NOMO-1 treated with dmso at 0.1 percent for 144 hours (cell line): ENCODE measurements around the gene FBLN5.
A peak's percentile ranks its signal among the peaks of the same experiment; 100 is the strongest.

ENCODE experiments used
- DNase-seq: peaks from one replicate; lab custom pipeline; 2025; ENCODE audit not compliant: unreplicated experiment; lab: John Stamatoyannopoulos, UW

FBLN5 gene

DNA sequence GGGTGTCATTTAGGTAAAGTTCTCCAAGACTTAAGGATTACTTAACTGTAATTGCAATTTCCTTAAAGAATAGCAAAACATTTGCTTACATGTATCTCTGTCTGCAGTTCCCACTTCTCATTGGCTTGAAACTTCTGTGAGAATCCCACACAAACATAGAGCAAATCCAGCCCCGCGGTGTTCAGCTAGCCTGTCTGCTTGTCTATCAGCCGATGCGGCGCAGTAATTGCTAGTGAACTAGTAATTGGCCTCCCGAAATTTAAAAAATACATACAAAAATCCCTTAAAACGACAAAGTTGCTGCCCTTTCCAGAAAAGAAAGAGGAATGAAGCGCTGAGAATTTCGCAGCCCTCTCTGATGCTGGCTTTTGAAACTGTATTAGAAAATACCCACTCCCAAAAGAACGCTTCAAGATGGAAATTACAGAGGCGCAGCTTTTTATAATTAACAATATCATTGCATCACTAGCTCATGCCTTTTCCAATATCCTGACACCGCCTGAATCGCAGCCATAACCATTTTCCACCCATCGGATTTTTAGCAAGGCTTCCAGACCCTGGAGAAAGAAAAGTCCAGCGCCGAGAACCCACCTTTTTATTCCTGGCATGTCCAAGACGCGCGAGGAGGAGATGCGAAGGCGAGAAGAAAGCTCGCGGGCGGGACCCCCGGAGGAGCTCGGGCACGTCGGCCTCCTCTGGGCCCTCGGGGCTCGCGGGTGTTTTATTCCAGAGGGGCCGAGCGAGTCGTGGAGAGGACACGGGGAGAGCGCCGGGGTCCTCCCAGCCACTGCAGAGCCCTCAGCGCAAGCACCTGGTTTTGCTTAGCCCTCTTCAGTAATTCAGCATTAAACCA, 646 bp downstream of the FBLN5 start:
- DNase-seq: no peak

DNA sequence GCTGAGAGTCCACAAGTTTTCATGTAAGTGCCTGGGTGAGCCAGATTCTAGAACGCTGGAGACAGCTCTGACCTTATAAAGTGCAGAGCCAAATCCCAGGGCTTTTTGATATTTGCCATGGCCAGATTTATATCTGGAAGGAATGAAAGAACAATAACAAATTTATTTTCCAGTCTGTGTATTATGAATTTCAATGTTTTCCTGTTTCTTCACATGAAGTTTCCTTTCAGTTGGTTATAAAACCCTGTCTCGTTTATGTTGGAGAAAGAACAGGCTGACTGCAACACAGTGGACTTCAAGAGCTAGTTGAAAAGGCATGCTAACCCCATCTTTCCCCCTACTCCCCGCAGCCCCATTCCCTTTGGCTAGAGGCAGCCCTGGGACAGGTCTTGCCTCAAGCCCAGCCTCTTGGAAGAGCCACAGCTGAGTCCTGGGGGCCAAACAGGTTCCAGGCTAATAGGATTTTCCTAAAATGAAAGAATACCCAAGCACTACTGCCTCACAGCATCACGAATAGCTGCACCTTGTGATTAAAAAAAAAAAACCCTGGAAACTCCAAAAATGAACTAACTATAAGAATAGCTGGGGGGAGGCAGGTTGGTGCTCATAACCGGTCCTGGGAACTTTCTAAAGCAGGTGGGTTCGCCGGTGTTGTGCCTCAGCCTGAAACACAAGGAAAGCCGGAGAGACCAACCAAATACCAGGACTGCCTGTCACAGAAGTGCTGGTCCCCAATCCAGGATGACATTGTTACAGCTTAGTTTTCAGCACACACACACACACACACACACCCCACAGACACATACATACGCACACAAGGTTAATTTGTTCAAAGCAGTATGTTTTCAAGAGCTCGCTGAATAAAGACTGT, 1.5 kb downstream of the FBLN5 start:
- no peak for DNase-seq

DNA sequence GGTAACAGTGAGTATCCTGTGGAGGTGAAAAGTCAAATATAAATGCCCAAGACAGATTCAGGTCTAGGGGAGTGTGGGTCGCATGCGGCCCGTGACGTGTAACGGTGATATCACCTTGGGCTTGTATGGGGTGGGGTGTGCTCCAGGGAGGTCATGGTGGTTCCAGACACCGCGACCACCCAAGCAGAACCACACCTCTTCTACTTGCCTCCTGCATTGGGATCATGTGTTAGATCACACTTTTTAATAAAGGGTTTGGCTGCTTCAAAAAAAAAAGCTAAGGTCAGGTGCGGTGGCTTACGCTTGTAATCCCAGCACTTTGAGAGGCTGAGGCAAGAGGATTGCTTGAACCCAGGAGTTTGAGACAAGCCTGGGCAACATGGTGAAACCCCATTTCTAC, 4.5 kb downstream of the FBLN5 start:
- DNase-seq: no peak

DNA sequence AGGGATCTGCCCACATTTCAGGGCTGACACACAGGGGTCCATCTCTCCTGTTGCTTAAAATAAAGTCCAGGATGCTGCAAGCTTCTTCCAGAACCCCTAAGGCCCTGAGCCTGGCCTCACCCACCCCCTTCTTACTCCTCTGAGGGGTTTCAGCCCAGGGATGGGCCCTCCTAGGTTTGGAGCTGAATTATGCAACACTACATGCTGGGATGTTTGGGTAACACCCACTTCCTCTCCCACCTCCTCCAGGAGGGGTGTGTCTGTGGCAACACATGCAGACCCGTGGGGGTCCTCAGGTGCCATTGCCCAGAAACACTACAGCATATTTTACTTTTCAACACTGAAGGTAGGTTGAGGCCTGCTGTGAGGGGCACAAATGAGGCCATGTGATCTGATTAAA, 5.4 kb downstream of the FBLN5 start:
- no peak for DNase-seq

DNA sequence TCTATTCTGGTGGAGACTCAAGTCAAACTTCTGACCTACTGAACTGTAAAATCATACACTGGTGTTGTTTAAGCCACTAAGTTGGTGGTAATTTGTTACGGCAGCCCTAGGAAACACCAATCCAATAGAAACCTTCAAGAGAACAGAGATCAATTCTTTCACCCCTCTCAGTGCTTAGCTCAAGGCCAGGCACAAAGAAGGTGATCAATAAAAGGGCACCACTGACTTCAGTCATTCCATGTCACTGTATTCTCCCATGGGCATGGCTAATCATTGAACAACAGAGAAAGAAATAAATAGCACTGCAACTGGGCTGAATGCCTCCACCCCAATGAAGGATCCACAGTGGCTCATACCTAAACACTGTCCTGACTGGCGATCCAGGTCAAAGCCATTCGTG, 7.3 kb downstream of the FBLN5 start:
- DNase-seq: no peak

DNA sequence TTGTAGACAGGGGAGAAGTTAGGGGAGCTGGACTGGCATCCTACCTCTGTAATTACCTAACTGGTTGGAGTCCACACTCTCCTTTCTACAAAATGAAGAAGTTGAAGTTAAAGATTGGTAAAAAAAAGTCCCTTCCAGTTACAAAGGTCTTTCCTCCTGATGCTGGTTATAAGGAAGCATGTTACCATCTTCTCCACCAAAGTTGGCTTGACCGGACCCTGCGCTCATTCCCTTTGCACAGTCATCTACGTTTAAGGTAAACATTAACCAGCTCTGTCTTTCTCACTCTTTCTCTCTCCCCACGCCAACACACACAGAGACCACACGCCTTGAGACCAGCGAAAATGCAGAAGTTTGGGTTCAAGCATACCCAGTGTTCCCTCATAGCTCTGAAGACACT, 11.9 kb downstream of the FBLN5 start:
- DNase-seq: no peak

DNA sequence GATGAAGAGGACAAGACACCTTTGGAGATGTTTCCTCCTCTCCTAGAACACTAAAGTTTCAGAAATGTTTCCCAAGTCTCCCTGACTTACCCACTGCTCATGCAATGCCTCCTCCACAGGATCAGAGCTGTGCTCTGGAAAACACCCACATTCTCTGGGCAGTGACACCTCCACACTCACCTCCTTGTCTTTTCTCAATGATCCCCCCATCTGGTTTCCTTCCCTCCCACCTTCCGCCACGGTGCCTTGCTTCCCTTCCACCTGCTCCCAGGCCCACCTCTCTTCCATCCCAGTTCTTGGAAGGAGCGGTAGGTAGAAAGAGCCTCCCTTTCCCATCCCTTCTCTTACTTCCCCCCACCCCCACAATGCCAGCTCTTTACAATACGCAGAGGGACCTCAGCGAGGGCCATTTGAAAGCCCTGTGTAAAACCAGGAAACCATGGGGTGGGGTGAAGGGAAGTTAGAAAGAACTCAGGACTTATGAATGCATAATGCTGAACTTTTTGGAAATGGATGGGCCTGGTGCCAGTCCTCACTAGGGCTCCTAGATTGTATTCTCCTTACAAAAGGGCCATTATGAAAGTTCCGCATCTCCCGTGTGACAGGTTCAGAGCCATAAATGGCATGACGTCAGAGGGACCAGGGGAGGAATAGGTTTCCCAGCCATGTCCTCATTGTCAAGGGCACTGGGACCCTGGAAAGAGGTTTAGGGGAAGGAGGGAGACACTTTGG, 12.8 kb downstream of the FBLN5 start:
- no peak for DNase-seq

DNA sequence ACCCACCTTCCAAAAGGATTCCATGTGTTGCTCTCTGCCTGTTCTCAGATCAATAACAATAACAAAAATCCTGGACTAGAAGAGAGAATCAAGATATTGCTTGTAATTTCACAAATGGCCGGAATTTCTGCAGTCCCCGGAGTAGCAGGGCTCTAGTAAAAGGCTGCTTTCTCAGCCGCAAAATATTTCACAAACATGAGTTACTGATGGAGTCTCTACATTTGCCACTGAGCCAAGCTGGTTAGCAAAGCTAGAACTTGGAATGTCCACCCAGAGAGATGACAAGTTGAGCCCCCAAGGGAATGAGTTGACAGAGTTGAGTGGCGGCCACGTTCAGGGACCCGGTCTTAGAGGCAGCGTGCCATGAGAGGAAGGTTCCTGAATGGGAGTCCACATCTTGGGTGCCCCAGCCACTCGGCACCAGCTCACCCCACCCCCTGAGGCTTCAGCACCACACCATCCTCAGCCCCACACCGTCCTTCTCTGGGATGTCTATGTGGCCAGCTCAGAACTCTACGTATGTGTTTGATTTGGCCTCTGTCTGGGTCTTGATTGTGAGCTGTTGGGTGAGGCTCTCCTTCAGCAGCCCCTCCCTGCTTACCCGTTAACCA, 15.9 kb downstream of the FBLN5 start:
- DNase-seq: no peak

DNA sequence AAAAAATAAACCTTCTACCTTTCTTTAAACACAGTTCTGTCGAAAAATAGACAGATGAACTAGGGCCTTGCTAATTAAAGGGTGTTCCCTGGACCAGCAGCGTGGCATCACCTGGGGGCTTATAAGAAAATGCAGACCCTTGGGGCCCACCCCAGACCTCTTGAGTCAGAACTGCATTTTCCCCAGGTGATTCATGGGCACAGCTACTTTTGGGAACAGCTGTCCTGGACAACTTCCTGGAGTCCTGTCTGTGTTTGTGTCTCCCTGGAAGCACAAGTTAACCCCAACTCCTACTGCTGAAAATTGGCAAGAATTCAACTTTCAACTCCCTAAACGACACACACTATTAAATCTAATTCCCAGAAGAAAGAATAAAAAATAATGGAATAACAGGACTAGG, 17.8 kb downstream of the FBLN5 start:
- DNase-seq: no peak

DNA sequence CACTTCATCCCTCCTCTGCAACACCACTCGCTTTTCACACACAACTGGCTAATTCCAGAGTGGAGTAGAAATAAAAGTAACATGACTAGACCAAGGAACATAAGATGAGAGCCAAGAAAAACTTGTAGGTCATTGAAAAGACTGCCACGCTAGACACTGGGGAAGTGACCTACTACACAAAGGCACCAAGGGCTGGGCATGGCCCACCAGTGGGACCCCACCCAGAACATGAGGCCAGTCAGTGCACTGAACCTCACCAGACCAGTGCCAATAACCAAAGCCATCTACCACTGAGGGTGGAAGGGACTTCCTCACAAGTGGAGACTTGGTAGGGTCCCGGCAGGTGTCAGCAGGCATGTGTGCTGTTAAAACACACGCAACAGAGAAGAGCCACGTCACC, 19.7 kb downstream of the FBLN5 start:
- no peak for DNase-seq

DNA sequence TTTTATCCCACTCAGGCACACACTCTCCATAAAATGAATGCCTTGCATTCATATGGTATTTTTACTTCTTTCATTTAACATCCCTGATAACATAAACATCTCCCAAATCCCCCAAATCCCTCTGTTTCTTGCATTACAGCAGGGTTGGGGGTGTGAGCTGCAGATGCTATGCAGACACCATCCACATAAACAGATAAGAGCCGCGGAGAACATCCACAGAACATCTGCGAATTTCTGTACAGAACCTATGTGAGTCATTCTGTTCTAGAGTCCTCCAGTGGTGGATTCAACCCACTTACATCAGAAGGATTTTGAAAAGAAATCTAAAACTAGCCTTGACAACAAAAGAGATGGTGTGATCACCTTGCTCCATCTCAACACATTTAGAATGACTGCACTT, 20.3 kb downstream of the FBLN5 start:
- DNase-seq: no peak

DNA sequence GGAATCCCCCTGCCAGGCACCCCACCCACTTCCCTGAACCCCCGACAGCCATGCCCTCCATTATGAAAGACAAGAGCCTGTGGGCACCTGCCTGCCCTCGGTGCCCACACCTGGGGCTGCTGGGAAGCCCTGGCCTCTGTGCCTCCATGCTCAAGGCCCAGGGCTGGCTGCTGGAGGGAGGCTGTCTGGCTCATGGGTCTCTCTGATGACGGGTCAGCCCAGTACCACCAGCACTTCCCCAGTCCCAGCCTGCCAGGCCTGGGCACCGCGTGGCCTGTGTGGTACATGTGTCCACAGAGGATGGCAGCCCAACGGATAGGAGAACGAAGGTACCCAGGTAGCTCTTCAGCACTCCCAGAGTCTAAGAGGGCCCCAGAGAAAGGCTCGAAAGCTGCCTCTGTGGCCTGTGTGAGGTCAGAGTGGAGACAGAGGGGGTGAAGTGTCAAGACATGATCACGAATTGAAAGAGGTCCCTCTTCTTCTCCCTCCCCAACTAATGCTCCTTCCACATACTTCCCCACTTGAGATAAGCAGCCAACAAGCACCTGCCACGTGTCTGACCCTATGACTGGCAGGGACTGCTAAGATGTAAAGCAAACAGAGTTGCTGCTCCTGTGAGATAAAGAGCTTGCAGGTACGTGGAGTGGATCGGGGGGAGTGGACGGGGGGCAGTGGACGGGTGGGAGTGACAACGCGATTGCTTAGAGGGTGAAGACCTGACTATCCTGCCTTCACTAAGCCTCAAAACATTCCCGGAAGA, 21.2 kb downstream of the FBLN5 start:
- no peak for DNase-seq

DNA sequence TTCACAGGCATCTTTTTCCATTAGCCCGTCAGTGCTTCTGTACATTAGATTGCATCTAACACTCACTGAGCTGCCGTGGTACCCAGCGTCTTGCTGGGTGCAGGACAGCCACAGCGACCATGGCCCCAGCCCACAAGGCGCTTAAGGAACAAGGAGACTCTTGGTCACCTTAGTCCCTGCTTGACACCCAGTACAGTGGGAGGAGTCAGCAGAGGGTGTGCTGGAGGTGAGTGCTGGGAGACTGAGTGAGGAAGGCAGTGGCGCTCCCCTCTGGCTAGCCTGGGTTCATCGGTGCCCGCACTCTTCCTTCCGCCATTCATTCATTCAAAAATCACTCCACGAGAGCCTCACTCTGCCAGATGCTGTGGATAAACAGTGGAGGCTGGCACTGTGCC, 21.8 kb downstream of the FBLN5 start:
- DNase-seq: no peak

DNA sequence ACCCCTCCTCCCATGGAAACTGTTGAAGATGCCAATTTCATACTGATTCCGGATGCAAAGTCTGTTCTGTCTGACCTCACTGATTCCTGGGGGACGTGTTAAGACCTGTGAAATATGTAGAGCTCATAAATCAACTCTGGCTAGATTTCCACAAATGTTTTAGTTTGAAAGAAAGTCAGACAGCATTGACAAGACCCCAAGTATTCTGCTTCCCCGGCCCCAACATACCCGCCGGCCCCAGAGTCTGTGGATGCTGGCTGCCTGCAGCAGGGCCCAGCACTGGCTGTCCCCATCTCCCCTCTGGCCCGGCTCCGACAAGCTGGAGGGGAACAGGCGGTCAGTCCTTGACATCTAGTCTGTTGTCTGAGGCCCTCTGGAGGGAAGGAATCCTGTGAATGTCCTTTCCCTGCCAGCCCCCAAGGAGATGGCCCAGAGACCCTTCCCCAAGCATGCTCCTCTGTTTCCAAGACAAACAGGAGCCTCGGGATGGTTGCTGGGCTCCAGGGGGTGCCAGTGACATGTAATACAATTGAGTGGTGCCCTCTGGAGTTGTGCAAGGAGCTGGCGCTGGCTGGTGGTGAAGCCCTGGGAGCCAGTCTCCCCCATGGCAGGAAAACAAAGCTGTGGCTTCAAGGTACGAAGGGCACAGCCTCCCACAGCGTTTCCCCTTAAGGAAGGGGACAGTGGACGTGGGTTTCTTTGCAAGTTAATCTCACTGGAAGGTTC, 22.3 kb downstream of the FBLN5 start:
- DNase-seq: no peak

DNA sequence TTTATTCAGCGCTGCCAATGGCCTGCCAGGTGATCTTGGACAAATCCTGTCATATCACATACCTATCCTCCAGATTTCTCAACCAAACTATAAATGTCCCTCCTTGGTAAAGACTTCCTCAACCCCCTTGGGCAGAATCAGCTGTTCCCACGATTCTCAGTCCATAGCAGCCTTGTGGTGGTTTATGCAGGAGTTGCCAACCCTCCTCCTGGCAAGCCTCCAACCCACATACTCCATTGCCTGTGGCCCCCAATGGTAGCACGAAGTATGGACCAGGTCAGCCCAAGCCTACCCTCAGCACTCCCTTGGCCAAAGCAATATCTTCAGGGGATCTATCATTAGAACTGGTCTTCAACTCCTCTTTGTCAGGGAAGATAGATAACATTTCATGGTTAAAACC, 27.0 kb downstream of the FBLN5 start:
- DNase-seq: no peak

DNA sequence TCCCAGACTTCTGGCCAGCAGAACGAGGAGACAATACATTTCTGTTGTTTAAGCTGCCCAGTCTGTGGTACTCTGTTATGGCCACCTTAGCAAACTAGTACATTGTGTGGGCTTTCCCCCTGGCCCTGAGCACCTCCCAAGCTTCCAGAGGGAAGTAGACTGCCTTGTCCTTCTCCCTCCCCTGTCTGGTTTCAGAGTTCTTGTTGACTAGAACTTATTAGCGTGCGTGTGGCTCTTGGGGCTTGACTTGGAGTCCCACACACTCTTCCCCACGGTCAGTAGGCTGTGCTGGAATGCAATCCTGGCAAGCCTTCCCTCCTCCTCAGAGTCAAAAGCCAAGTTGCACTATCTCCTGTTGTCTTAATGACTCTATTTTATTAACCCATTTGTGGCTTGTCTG, 27.7 kb downstream of the FBLN5 start:
- DNase-seq: no peak

DNA sequence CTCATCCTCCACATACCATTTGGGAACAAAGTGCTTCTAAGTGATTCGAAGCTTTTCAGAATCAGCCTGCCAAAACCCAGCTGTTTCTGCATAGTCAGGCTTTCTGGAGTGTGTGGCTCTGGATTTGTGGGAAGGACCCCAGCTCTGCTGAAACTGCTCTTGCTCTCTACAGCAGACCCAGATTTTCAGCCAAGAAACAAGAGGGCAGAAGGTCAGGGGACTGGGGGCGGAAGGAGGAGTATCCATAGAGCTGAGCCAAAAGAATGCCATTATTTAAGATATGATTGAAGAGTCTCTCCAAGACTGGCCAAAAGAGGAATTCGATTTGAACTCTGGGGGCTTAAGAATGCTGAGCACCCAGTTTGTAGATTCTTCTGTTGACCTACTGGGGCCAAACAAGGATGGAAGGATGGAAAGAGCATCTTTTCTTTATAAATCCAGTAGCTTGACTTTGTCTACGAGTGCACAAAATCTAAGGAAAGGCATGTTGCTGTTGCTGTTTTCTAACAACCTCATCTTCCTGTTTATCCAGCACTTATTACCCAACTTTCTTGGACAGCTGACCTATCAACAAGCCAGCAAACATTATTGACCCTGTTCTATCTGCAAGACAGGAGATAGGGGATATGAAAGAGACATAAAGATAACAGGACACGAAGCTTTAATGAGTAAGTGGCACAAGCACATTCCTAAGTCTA, 29.2 kb downstream of the FBLN5 start:
- DNase-seq: no peak

DNA sequence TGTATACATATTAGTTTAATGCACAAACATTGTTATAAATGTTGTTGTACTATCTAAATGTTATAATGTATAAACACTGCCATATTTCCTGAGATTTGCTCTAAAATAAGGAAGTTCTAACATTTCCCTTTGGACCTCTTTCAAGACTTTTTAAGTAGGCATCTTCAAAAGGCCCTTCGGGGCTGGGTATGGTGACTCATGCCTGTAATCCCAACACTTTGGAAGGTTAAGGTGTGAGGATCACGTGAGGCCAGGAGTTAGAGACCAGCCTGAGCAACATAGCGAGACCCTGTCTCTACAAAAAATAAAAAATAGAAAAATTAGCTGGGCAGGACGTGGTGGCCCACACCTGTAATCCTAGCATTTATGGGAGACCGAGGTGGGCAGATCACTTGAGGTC, 35.5 kb downstream of the FBLN5 start:
- DNase-seq: no peak

DNA sequence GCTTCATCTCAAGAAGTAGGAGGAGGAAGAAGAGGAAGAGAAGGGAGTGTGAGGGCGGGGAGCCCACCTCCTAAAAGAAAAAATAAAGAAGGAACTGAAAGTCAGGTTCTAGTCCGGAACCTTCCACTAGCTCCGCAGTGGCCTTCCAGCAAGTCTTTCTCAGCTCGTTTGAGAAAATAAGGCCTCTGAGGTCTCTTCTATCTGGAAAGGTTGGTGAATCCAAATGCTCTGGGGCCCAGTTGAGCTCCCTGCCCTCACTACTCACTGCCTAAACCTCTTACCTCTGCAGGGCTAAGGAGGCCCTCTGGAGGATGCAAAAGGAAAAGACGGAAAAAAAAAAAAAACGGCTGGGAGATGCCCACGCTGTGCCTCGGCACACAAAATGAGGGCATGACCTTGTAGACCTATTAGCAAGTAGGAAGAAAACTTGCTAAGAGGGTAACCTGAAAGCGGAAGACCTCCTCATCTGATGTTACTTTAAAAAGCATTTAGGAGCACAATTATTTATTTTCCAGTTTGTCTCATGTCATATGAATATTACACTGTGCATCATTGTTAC, 35.9 kb downstream of the FBLN5 start:
- peak; percentile 75 for DNase-seq
